ENCODE measurements around the gene MMD2.
"Not testable (repeated sequence)": the region's sequence is repeated elsewhere in the genome, so short reads cannot be mapped to it uniquely, and the experiment has no call there.

Gene MMD2

GRCh38 chr7:4958477-4959301 is at the start of gene MMD2:
MMD2 (minus strand) TSS chr7:4959187; CDS start chr7:4959017, 170 bp downstream.
- DNase-seq (ENCODE audit: low read depth), result no peak

- no peak for DNase-seq (ENCODE audit: low read depth)
Measured at GRCh38 chr7:5005066-5005465, 46.1 kb upstream of the MMD2 start.

GRCh38 chr7:5001911-5002310 is 42.9 kb upstream of the MMD2 start:
- DNase-seq (ENCODE audit: low read depth), result no peak

GRCh38 chr7:5001003-5001402 is 42.0 kb upstream of the MMD2 start:
- no peak for DNase-seq (ENCODE audit: low read depth)

GRCh38 chr7:4999369-4999950 is 40.5 kb upstream of the MMD2 start:
- DNase-seq (ENCODE audit: low read depth), result no peak

- no peak for DNase-seq (ENCODE audit: low read depth)
Measured at GRCh38 chr7:4998910-4999309, 39.9 kb upstream of the MMD2 start.

GRCh38 chr7:4998244-4998643 is 39.3 kb upstream of the MMD2 start:
- no peak for DNase-seq (ENCODE audit: low read depth)

- DNase-seq (ENCODE audit: low read depth), result no peak
Measured at GRCh38 chr7:4996696-4997222, 37.8 kb upstream of the MMD2 start.

GRCh38 chr7:4995429-4995969 is 36.5 kb upstream of the MMD2 start:
- no peak for DNase-seq (ENCODE audit: low read depth)

GRCh38 chr7:4993471-4993870 is 34.5 kb upstream of the MMD2 start:
- DNase-seq (ENCODE audit: low read depth), result no peak

GRCh38 chr7:4982741-4983140 is 23.8 kb upstream of the MMD2 start:
- not testable (repeated sequence) for DNase-seq (ENCODE audit: low read depth)

GRCh38 chr7:4981295-4981890 is 22.4 kb upstream of the MMD2 start:
- not testable (repeated sequence) for DNase-seq (ENCODE audit: low read depth)

GRCh38 chr7:4975626-4976025 is 16.6 kb upstream of the MMD2 start:
- not testable (repeated sequence) for DNase-seq (ENCODE audit: low read depth)

GRCh38 chr7:4973728-4974198 is 14.8 kb upstream of the MMD2 start:
- peak; percentile 62 for DNase-seq (ENCODE audit: low read depth)

GRCh38 chr7:4972446-4972845 is 13.5 kb upstream of the MMD2 start:
- not testable (repeated sequence) for DNase-seq (ENCODE audit: low read depth)

- no peak for DNase-seq (ENCODE audit: low read depth)
Measured at GRCh38 chr7:4965295-4966022, 6.5 kb upstream of the MMD2 start.

GRCh38 chr7:4964506-4964905 is 5.5 kb upstream of the MMD2 start:
- no peak for DNase-seq (ENCODE audit: low read depth)

- no peak for DNase-seq (ENCODE audit: low read depth)
Measured at GRCh38 chr7:4962872-4963775, 4.1 kb upstream of the MMD2 start.

GRCh38 chr7:4960363-4960762 is 1.4 kb upstream of the MMD2 start:
- no peak for DNase-seq (ENCODE audit: low read depth)

GRCh38 chr7:4959893-4960292 is 906 bp upstream of the MMD2 start:
- no peak for DNase-seq (ENCODE audit: low read depth)

- DNase-seq (ENCODE audit: low read depth), result no peak
Measured at GRCh38 chr7:4959306-4959705, 319 bp upstream of the MMD2 start.

Data from non-pigmented ciliary epithelial cell (primary cell).